Activated CD4-positive, alpha-beta T cell treated with anti-CD3 and anti-CD28 coated beads, Interleukin-2, Interleukin-4, amounts not matched to agents 100 ng/mL and 50 ng/mL, durations not matched to agents 16 hours and 8 hours (primary cell): Measurements from ENCODE around the gene CYP4F3.
A peak's percentile ranks its signal among the peaks of the same experiment; 100 is the strongest.
"Not testable (repeated sequence)": the region's sequence is repeated elsewhere in the genome, so short reads cannot be mapped to it uniquely, and the experiment has no call there.

ENCODE experiments used
- DNase-seq: peaks from one replicate; pipeline ENCODE4 v3.0.0-alpha.2; 2020; ENCODE audit warnings: low spot score

CYP4F3 gene

DNA sequence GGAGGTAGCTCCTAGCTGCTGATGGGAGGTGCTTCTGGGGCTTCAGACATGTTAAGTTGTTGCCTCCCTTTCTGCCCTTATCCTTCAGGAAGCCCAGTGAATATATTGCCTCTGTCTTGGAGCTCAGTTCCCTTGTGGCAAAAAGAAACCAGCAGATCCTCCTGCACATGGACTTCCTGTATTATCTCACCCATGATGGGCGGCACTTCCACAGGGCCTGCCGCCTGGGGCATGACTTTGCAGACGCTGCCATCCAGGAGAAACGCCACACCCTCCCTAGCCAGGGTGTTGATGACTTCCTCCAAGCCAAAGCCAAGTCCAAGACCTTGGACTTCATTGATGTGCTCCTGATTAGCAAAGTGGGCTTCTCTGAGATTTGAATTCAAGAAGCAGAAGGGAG lies 26.2 kb downstream of the CYP4F3 start:
- no peak for DNase-seq

DNA sequence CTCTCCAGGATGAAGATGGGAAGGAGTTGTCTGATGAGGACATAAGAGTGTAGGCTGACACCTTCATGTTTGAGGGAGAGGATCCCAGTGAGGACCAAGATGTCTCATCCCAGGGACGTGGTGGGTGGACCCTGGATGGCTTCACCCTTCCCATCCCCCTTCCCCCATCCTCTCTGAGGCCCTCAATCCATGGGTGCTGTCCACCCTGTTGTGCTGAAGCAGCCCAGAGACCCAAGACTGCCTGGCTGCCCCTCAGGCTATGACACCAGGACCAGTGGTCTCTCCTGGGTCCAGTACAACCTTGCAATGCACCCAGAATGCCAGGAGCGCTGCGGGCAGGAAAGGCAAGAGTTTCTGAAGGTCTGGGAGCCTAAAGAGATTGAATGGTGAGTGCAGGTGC lies 28.7 kb downstream of the CYP4F3 start:
- DNase-seq, result no peak

DNA sequence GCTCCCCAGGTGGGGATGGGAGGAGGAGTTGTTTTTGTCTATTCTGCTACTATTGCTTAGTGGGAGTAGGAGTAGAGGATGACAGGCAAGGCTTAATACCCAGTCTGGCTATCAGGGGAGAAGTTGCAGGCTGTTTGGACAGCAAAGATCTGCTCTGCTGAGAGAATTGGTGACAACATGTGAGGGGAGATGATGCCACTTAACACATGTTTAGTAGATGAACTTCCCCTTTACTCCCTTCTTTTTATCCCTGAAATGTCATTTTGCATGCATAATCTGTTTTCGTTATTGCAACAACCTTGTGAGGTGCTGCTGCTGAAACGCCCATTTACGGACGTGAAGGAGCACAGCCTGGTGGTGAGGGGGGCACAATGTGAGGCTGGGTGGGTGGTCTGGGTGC lies 29.2 kb downstream of the CYP4F3 start:
- DNase-seq, result no peak

DNA sequence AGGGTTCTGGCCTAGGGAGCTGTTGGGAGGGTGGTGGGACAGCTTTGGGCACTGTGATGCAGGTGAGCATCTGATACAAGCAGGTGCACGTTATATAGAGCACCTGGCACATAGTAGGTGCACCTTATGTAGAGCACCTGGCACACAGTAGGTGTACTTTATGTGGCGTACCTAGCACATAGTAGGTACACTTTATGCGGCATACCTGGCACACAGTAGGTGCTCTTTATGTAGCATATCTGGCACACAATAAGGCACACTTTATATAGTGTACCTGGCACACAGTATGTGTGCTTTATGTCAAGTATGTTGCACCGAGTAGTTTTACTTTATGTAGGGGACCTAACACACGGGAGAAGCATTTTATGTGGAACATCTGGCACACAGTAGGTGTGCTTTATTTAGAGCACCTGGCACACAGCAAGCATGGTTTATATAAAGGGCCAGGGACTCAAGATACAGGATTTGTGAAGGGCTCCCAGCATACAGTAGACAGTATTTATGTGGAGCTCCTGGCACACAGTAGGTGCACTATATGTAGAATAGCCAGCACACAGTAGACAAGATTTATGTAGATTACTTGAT lies 30.6 kb downstream of the CYP4F3 start:
- no peak for DNase-seq

DNA sequence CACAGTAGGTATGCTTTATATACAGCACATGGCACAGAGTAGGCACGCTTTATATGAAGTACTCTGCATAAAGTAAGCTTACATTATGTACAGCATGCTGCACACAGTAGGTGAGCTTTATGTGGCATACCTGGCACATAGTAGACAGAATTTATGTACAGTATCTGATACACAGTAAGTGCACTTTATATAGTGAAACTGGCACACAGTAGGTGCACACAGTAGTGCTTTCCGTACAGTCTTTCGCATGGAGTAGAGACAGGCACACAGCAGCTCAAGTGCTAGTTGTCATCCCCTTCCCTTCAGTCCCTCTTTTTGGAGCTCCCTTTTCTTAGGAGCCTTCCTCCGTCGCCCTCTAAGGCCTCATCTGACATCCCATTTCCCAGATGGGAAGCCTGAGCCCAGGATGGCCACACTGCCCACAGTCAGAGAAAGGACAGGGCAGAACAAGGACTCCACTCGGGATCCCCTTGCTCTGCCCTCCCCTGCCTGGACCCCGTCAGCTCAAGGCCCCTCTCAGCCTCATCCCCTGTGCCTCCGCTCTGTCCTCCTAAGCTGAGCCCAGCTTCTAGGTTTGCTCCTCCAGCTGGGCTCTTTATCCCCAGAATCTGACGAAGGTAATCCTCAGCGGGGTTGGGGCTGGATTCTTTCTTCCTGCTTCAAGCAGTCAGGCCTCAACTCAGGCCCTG lies 31.3 kb downstream of the CYP4F3 start:
- DNase-seq, result no peak

DNA sequence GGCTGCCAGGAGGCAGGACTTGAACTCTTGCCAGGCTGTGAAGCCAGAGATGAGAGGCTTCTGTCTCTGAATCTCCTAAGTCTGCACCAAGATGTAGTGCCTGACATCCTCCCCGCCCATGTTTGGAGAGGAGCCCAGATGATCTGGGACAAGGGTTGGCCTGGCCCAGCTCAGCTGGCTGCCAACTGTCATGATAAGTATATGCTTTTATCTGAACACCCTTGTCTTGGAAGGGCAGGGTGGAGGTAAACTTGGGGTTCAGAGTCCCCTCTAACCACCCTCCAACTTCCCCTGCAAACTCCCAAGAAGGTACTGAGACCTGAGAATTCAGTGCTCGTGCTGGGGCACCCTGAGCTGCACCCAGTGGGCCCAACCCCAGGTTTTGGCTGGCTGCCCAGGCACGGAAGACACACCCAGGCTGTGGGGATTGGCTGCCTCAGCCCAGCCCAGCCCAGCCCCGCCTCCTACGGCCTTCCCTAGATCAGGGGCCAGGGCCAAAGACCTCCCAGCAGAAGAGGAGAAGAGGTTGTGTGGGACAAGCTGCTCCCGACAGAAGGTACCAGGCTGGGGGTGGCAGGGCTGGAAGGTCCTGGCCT lies 32.0 kb downstream of the CYP4F3 start, which contains the start of gene CYP4F12:
CYP4F12 (plus strand) TSS at position 508 of the 596 bp plus-strand sequence. CDS start 443 bp downstream, outside the sequence.
- DNase-seq, result no peak

DNA sequence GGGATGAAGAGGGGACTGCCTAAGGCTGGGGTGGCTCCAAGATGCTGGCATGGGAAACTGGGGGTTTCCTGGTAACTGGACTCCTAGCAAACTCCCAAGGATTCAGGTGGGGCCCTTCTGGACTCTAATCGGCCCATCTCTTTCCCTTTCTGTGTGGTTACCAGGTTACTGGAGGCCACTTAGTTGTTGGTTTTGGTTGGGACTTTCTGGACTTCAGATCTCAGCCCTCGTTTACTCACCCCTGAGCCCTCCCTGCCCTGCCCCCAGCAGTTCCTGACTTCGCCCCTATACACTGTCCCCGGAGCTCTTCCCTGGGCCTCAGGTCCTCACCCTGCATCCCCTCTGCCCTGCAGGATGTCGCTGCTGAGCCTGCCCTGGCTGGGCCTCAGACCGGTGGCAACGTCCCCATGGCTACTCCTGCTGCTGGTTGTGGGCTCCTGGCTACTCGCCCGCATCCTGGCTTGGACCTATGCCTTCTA lies 32.5 kb downstream of the CYP4F3 start:
- no peak for DNase-seq

DNA sequence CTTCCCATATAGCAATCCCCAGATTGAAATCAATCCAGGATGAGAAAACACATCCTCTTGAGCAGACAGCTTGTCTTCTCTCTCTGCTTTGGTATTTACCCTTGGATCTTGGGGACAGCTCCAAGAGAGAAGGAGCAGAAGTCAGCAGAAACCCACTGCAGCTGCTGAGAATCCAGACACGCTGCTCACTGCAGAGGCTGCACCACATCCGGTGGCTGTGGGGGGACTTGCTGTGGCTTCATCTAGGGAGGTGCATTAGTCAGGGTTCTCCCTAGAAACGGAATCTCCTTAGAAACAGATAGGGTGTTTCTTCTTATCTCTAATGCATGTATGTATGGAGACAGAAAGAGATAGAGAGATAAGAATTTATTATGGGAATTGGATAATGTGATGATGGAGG lies 34.9 kb downstream of the CYP4F3 start:
- DNase-seq, result no peak

DNA sequence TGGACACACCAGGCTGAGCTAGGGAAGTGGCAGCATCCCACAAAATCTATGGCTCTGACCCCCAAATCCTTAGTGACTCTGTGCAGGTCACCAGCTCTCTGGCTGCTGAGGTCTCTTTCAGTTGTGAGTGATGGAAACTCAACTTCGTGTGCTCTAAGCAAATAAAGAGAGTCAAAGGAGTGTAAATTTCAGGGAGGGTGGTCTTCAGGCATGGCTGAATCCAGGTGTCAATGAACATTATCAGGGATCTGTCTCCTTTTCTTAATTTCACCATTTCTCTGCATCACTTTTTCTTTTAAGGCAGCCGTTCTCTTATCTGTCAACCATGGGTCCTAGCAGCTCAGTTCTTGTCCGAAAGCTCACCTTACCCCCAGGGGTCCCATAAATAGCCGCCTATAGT lies 38.4 kb downstream of the CYP4F3 start:
- DNase-seq, result no peak

DNA sequence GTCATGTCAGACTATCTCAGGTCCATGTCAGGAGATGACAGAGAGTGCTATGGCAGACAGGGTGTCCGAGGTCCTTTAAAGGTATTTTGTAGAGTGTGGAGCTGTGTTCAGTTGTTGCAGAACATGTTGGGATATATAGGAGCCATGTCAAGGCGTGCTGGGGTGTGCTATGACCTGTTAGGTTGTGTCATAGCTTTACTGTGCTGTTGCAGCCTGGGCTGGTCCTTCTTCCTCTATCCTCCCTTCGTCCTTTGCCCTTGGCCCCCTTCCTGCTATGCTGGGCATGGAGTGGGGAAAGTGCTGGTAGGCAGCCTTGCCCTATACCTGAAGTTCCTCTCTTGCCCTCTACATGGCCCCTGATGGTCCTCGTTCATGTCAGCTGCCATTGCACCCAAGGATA lies 39.2 kb downstream of the CYP4F3 start:
- not testable (repeated sequence) for DNase-seq

DNA sequence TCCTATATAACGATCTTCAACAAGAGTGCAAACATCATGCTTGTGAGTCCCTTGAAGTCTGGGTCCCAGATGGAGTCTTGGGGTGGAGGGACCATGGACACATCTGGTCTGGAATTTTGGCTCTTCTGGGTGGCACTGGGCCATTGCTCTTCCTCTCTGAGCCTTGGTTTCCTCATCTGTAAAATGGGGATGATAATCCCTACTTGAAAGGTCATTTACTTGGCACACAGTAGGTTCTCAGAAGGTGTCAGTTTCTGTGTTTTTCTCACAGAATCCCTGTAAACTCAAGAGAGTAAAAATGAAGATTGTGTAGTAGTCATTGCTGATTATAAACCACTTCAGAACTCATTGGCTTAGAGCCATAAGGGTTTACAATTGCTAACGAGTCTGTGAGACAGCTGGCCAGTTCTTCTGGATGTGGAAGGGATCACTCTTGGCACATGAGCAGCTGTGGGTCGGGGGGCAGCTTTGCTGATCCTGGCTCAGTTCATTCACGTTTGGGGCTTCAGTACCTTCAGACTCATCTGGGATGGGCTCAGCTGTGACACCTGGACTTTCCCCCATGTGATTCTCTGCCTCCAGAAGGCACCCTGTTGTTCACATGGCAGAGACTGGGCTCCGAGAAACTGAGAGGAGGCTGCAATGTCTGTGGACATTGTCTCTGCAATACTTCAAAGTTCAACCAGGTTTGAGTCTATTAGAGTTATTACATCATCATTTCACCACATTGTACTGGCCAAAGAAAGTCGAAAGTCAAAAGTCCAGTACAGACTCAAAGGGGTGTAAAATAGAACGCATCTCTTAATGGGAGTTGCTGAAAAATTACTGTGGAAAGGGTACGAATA lies 40.0 kb downstream of the CYP4F3 start:
- DNase-seq, result no peak

DNA sequence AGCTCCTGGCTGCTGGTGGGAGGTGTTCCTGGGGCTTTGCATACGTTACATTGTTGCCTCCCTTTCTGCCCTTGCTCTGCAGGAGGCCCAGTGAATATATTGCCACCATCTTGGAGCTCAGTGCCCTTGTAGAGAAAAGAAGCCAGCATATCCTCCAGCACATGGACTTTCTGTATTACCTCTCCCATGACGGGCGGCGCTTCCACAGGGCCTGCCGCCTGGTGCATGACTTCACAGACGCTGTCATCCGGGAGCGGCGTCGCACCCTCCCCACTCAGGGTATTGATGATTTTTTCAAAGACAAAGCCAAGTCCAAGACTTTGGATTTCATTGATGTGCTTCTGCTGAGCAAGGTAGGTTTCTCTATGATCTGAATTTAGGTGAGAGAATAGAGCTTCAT lies 42.7 kb downstream of the CYP4F3 start:
- no peak for DNase-seq

DNA sequence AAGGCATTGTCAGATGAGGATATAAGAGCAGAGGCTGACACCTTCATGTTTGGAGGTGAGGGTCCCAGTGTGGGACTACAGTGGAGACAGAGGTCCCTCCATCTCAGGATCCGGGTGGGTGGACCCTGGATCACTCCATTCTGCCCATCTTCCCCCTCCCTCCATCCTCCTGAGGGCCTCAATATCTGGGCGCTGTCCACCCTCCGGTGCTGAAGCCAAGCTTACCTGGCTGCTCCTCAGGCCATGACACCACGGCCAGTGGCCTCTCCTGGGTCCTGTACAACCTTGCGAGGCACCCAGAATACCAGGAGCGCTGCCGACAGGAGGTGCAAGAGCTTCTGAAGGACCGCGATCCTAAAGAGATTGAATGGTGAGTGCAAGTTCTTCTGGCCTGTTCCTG lies 44.1 kb downstream of the CYP4F3 start:
- DNase-seq, result no peak

DNA sequence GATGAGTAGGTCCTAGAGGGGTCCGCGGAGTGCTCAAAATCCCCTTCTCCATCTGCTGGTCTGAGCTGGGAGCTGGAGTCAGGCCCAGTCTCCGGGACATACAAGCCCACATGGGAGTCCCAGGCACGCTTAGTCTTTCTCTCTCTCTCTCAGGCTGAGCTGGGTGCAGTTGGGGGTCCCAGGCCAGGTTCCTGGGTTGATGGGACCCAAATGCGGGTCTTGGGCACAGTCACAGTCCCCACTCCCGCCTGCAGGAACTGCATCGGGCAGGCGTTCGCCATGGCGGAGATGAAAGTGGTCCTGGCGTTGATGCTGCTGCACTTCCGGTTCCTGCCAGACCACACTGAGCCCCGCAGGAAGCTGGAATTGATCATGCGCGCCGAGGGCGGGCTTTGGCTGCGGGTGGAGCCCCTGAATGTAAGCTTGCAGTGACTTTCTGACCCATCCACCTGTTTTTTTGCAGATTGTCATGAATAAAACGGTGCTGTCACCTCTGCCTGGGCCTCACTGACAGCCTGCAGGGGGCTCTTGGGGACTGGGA lies 56.0 kb downstream of the CYP4F3 start:
- no peak for DNase-seq

DNA sequence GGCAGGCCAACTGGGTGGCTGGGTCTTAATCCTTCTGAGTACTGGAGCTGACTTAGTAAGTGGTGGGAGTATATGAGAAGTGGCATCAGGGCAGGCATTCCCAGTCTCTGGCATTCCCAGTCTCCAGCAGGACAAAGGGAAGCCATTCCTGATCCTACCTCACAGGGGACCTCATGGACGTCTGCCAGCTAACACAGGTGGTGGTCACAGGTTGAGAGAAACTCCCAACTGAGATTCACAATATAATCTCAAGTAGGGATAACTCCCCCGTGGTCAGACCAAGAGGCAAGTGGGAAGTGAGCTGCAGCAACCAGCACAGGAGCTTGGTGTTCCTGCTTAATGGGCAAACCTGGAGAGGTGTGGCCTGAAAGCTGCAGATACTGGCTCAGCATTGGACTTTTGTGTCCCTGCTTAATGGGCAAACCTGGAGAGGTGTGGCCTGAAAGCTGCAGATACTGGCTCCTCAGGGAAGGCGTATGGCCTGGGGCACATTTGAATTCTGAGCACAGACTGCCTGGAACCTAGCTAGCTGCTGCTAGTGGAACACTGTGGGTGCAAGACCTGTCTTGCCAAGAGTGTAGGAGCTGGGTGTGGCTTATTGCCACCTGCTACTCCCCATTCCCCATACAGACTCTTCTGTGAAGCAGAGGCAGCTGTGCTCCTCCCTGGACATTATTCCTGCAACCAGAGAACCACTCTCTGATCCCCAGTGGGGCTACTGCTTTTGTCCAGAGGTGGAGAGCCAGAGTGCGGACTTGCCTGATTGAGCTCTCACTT lies 61.2 kb downstream of the CYP4F3 start:
- no peak for DNase-seq

DNA sequence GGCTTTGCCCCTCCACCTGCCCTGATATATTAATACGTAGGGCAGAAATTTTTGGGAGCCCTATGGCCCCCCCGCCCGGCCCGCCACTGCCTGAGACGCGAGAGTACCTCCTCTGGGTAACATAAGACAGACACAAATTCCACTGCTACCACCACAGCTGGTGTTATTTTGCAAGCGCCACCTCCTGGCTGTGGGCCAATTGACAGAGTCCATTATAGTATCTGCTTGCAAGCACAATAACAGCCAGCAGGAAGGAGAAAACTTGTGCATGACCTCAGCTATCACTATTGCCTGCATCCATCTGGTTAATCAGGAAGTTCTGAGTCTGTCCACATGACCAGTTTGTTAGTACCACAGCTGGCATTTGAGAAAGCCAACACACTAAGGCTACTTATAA lies 61.8 kb downstream of the CYP4F3 start:
- DNase-seq, result peak; percentile 9
